GM18907 (cell line): Measurements from ENCODE around the gene ZNF670.
A peak's percentile ranks its signal among the peaks of the same experiment; 100 is the strongest.

Experiments used
- ATAC-seq: cut with Tn5 transposase; IDR thresholded peaks from one replicate; pipeline ENCODE4 v1.9.1; 2021; ENCODE audit warnings: mild to moderate bottlenecking, moderate library complexity; ENCODE audit not compliant: unreplicated experiment

The ZNF670 gene

GRCh38 chr1:247104965-247105364, 26.4 kb upstream of the ZNF670 start:
- ATAC-seq: no peak

GRCh38 chr1:247103859-247104591, 25.4 kb upstream of the ZNF670 start, which contains the start of gene ZNF669:
ZNF669 (minus strand) TSS chr1:247104356; CDS start chr1:247104199, 157 bp downstream.
- peak; percentile 99 for ATAC-seq

- ATAC-seq: no peak
These were observed 23.8 kb upstream of the ZNF670 start for GRCh38 chr1:247102381-247102780.

- ATAC-seq: no peak
These were observed 22.2 kb upstream of the ZNF670 start for GRCh38 chr1:247100676-247101279.

- no peak for ATAC-seq
These were observed 18.3 kb upstream of the ZNF670 start for GRCh38 chr1:247096958-247097357.

GRCh38 chr1:247096544-247096943, 17.9 kb upstream of the ZNF670 start:
- no peak for ATAC-seq

GRCh38 chr1:247096112-247096511, 17.5 kb upstream of the ZNF670 start:
- ATAC-seq: no peak

- no peak for ATAC-seq
These were observed 11.8 kb upstream of the ZNF670 start for GRCh38 chr1:247090455-247090854.

GRCh38 chr1:247089616-247090375, 11.2 kb upstream of the ZNF670 start:
- no peak for ATAC-seq

GRCh38 chr1:247088967-247089366, 10.4 kb upstream of the ZNF670 start:
- ATAC-seq: no peak

- ATAC-seq: no peak
These were observed 8.6 kb upstream of the ZNF670 start for GRCh38 chr1:247087256-247087655.

- no peak for ATAC-seq
These were observed 6.7 kb upstream of the ZNF670 start for GRCh38 chr1:247085310-247085709.

- ATAC-seq: no peak
These were observed 6.2 kb upstream of the ZNF670 start for GRCh38 chr1:247084771-247085170.

GRCh38 chr1:247079141-247079874, 697 bp upstream of the ZNF670 start:
- no peak for ATAC-seq

- peak; percentile 23 for ATAC-seq
These were observed 744 bp downstream of the ZNF670 start for GRCh38 chr1:247077876-247078257.

GRCh38 chr1:247077213-247077612, 1.4 kb downstream of the ZNF670 start:
- ATAC-seq: no peak

- no peak for ATAC-seq
These were observed 8.0 kb downstream of the ZNF670 start for GRCh38 chr1:247070645-247071044.

GRCh38 chr1:247064304-247064703, 14.3 kb downstream of the ZNF670 start:
- no peak for ATAC-seq

- ATAC-seq: no peak
These were observed 17.8 kb downstream of the ZNF670 start for GRCh38 chr1:247060771-247061170.

GRCh38 chr1:247056071-247056470, 22.5 kb downstream of the ZNF670 start:
- no peak for ATAC-seq

GRCh38 chr1:247054992-247055415, 23.6 kb downstream of the ZNF670 start:
- ATAC-seq: no peak
